Retinal pigment epithelial cell (primary cell): ENCODE measurements around the gene GOLGA6L26.
"Not testable (repeated sequence)": the region's sequence is repeated elsewhere in the genome, so short reads cannot be mapped to it uniquely, and the experiment has no call there.

ENCODE experiments used
- DNase-seq: peaks from one replicate; pipeline ENCODE4 v3.0.0-alpha.2; 2010; ENCODE audit warnings: low read depth
- H3K4me3 ChIP-seq: 2 replicates; pipeline ENCODE4 v1.5.1; 2011; ENCODE audit warnings: mild to moderate bottlenecking, low read length, control low read depth, moderate library complexity
- TF ChIP-seq, protein P1 (sequence below): conservative IDR thresholded peaks from 2 replicates; pipeline ENCODE4 v1.5.1; 2011; ENCODE audit warnings: low read depth, low read length, control low read depth, inconsistent platforms

GOLGA6L26 gene, protein sequence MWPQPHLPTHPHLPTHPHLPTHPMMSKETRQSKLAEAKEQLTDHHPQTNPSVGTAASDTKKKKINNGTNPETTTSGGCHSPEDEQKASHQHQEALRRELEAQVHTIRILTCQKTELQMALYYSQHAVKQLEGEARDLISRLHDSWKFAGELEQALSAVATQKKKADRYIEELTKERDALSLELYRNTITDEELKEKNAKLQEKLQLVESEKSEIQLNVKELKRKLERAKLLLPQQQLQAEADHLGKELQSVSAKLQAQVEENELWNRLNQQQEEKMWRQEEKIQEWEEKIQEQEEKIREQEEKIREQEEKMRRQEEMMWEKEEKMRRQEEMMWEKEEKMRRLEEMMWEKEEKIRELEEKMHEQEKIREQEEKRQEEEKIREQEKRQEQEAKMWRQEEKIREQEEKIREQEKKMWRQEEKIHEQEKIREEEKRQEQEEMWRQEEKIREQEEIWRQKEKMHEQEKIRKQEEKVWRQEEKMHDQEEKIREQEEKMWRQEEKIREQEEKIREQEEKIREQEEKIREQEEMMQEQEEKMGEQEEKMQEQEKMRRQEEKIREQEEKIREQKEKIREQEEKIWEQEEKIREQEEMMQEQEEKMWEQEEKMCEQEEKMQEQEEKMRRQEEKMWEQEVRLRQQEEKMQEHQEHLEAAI

DNA sequence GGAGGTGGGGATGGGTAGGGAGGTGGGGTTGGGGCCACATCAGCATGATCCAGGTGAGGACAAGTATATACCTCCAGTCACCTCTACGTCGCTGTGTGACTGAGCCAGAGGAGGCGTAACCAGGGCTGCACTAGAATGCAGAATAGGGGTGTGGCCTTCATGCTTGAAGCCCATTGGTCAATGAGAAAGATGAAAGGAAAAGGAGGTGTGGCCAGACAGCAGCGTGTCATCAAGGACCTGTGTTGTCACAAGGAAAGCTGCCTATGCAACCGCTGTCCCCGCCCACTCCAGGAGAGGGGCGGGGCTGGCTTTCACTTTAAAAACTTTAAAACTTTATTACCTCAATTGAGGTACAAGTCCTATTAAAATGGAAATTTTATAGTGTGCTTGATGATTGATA lies at the start of gene GOLGA6L26:
TSS of gene GOLGA6L26 (minus strand) at position 101 of the 400 bp plus-strand sequence. CDS start at position 40, 61 bp downstream.
- not testable (repeated sequence) for DNase-seq, H3K4me3 ChIP-seq

DNA sequence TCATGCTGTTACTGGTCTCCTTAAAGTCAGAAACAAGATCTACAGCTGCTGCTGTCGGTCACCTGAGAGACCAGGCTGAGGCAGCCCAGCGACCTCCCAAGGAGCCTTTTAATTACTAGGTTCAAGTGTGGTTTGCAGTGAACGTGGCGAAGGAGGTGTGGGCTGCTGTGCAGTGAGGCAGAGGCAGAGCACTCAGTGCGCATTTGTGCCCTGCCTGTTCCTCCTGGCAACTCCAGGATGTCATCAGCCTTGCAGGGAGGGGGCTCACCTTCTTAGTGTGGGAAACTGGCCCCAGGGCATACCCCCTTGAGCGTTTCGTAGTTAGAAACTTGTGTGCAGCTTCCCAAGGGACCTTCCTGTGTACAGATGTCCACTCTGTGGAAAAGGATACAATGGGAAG lies 47.2 kb upstream of the GOLGA6L26 start:
- DNase-seq: not testable (repeated sequence)

DNA sequence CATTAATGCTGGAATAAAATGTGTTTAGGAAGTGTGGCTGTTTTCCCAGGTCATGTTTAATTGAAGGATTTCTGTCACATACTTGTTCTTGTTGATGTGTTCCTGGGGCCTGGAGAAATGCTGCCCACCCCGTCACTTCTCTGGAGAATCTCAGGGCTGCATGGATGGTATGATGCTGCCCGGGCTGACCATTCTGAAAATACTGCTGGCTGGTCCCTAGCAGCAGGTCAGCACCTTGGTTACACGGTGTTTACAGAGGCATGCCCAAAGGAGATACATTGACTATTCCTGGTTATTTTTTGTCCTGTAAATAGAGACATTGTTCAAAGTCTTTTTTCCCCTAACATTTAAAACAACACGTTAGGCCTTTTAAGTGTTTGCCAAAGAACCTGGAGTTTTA lies 46.7 kb upstream of the GOLGA6L26 start:
- not testable (repeated sequence) for DNase-seq, H3K4me3 ChIP-seq

More for the DNA sequence above, 47.2 kb upstream of the GOLGA6L26 start:
- H3K4me3 ChIP-seq: not testable (repeated sequence)

DNA sequence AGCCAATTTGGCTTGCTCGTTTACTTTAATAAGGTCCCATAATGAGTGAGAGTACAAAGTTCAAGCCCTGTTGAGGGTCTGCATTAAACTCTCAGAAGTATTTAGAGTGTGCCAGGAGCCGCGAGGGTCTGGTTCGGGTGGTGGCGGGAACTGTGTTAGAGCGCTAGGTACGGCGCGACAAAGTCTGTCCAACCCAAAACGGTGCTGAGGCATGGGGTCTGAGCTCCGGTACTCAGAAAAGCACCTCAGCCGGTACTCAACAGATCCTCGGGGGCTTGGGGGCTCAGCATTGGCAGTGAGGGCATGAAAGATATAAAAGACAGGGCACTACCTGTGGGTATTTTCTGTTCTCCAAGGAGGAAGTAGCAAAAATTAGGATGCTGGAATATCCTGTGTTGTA lies 45.0 kb upstream of the GOLGA6L26 start:
- DNase-seq, H3K4me3 ChIP-seq: not testable (repeated sequence)

DNA sequence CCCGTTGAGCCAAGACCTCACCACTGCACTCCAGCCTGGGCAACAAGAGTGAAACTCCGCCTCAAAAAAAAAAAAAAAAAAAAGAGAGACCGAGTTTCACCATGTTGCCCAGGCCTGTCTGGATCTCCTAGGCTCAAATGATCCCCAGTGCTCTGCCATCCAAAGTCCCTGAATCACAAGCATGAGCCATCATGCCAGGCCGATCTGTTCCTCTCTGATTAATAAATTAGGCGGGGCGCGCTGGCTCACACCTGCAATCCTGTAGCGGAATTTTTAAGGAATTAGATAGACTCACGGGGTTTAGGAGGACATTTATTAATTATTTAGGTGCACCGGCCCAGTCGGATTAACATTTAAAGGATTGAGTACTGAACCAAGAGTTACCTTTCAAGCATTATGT lies 40.2 kb upstream of the GOLGA6L26 start:
- not testable (repeated sequence) for H3K4me3 ChIP-seq, DNase-seq

DNA sequence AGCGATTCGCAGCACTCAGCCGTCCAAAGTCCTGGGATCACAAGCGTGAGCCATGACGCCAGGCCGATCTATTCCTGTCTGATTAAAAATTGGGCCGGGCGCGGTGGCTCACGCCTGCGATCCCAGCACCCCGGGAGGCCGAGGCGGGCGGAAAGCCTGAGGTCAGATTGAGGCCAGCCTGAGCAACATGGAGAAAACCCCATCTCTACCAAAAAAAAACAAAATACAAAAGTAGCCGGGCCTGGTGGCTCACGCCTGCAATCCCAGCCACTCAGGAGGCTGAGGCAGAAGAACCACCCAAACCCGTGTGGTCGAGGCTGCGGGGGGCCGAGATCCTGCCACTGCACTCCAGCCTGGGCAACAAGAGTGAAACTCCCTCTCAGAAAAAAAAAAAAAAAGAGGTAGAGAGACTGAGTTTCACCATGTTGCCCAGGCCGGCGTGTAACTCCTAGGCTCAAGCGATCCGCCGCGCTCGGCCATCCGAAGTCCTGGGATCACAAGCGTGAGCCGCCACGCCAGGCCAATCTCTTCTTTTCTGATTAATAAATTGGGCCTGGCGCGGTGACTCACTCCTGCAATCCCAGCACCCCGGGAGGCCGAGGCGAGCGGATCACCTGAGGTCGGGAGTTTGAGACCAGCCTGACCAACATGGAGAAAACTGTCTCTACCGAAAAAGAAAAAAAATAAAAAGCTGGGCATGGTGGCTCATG lies 39.0 kb upstream of the GOLGA6L26 start:
- not testable (repeated sequence) for DNase-seq, H3K4me3 ChIP-seq

DNA sequence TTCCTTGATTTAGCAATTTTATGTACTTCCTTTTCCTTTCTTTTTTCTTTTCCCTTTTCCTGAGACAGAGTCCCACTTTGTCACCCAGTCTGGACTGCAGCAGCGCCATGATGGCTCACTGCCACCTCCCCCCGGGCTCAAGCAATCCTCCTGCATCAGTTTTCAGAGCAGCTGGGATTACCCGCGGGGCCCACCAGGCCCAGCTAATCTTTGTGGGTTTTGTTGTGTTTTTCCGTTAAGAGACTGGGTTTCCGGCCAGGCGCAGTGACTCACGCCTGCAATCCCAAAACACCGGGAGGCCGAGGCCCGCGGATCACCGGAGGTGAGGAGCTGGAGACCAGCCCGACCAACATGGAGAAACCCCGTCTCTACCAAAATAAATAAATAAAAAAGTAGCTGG lies 38.3 kb upstream of the GOLGA6L26 start:
- DNase-seq: no peak
- TF ChIP-seq, protein P1, sequence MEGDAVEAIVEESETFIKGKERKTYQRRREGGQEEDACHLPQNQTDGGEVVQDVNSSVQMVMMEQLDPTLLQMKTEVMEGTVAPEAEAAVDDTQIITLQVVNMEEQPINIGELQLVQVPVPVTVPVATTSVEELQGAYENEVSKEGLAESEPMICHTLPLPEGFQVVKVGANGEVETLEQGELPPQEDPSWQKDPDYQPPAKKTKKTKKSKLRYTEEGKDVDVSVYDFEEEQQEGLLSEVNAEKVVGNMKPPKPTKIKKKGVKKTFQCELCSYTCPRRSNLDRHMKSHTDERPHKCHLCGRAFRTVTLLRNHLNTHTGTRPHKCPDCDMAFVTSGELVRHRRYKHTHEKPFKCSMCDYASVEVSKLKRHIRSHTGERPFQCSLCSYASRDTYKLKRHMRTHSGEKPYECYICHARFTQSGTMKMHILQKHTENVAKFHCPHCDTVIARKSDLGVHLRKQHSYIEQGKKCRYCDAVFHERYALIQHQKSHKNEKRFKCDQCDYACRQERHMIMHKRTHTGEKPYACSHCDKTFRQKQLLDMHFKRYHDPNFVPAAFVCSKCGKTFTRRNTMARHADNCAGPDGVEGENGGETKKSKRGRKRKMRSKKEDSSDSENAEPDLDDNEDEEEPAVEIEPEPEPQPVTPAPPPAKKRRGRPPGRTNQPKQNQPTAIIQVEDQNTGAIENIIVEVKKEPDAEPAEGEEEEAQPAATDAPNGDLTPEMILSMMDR: no peak
- no peak overlapping the region for H3K4me3 ChIP-seq

DNA sequence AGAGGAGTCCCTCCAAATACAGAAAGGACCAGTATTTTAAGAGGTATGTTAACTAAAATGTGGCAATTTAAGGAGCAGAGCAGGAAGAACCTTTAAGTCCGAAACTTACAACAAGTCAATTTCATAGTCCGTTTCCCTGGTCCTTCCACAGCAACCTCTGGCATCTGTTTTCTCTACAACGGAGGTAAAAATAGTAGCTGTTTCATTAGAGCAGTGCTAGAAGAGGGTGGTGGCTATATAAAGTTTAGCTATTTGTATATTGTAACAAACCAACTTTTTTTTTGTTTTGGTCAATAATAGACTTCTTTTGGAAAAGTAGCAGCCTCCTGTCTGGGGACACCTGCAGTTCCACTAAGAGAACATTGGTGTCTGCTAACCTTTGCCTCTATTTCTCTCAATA lies 37.9 kb upstream of the GOLGA6L26 start:
- H3K4me3 ChIP-seq, DNase-seq: not testable (repeated sequence)

DNA sequence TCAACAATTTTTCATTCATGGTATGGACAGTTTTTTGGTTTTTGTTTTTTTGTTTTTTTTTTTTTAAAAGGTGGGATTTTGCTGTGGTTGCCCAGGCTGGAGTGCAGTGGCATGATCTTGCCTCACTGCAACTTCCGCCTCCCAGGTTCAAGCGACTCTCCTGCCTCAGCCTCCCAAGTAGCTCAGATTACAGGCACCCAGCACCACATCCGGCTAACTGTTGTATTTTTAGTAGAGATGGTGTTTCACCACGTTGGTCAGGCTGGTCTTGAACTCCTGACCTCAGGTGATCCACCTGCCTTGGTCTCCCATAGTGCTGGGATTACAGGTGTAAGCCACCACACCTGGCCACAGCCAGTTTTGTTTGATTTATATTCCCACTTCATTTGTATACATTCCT lies 37.1 kb upstream of the GOLGA6L26 start:
- not testable (repeated sequence) for H3K4me3 ChIP-seq, DNase-seq

DNA sequence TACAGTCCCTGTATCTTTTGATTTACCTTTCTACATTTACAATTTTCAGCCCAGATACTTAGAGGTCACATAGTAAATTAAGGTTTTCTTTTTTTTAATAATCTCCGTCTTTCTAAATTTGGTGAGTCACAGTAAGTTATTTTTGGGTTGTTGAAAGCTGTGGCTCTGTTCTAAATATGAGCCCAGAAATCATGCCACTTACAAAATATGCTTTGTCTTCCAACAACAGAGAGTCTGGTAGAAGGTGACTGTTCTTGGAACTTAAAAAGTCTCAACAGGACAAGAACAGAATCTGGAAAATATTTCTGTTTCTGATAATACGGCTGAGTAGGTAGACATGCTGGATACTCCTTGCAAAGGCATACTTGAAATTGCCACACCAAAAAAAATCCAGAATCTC lies 36.6 kb upstream of the GOLGA6L26 start:
- no peak for DNase-seq
- H3K4me3 ChIP-seq: no peak overlapping the region
- TF ChIP-seq, protein P1: no peak

DNA sequence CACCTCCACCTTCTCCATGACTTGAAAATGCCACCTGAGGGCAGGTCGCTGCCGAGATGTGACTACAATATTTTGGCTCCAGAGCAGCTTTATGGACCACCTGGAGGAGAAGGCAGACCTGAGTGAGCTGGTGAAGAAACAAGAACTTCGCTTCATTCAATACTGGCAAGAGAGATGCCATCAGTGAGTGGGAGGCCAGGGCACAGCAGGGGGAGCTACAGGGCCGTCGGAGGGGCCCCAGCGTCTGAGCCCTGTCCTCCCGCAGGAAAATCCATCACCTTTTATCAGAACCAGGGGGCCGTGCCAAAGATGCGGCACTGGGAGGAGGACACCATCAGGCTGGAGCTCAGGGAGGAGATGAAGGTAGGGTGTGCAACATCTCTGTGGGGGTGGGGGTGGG lies 30.3 kb upstream of the GOLGA6L26 start:
- not testable (repeated sequence) for H3K4me3 ChIP-seq, DNase-seq

DNA sequence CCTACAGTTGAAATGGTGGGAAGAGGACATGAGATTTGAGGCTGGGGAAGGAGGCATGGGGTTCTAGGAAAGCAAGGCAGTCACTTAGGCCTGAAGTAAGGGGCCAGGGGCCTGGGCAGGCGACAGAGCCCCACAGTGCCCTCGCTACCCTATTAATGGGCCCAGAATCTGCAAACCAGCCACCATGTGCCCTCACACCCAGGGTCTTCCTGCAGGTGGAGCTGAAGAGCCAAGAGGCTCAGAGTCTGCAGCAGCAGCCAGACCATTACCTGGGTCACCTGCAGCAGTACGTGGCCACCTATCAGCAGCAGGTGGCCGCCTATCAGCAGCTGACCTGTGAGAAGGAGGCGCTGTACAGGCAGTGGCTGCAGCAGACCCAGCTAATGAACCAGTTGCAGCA lies 28.6 kb upstream of the GOLGA6L26 start:
- not testable (repeated sequence) for DNase-seq, H3K4me3 ChIP-seq

DNA sequence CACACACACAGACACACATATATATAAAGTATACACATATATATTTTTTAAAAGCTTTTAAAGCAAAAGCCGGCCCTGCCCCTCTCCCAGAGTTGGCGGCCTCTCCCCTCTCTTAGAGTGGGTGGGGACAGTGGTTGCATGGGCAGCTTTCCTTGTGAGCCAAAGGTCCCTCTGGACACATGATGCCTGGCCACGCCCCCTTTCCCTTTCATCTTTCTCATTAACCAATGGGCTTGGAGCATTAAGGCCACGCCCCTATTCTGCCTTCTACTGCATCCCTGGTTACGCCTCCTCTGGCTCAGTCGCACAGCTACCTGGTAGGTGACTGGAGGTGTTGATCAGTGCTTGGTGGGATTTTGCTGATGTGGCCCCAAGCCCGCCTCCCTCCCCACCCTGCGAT lies 20.5 kb upstream of the GOLGA6L26 start, which contains the start of gene GOLGA8S:
TSS of gene GOLGA8S (plus strand) at position 301 of the 400 bp plus-strand sequence. CDS start at position 363, 62 bp downstream.
- H3K4me3 ChIP-seq, DNase-seq: not testable (repeated sequence)

DNA sequence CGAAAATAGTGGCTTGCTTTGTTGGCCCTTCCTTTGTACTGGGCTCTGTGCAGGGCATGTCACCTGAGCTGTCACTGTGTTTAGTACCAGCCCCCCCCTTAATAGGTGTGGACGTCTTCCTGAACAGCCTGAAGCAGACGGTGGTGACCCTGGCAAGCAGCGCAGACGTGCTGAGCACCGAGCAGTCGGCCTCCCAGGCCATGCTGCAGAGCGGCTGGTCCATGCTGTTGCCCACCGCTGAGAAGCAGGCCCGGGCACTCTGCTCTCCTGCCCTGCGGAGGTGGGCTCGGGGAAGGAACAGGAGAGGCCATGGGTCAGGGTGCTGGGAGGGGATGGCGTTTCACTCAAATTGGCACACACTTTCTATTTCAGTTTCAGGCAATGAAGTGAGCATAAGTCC lies 22.8 kb downstream of the GOLGA6L26 start:
- not testable (repeated sequence) for H3K4me3 ChIP-seq, DNase-seq

DNA sequence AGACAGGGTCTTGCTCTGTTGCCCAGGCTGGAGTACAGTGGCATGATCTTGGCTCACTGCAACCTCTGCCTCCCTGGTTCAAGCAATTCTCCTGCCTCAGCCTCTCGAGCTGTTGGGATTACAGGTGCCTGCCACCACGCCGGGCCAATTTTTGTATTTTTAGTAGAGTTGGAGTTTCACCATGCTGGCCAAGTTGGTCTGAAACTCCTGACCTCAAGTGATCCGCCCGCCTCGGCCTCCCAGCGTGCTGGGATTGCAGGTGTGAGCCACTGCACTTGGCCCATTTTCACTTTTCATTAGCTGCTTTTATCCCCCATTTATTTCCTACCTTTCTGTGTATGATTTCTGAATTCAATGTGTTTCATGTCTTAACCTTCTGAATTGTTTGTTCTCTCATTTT lies 28.1 kb downstream of the GOLGA6L26 start:
- DNase-seq, H3K4me3 ChIP-seq: not testable (repeated sequence)

DNA sequence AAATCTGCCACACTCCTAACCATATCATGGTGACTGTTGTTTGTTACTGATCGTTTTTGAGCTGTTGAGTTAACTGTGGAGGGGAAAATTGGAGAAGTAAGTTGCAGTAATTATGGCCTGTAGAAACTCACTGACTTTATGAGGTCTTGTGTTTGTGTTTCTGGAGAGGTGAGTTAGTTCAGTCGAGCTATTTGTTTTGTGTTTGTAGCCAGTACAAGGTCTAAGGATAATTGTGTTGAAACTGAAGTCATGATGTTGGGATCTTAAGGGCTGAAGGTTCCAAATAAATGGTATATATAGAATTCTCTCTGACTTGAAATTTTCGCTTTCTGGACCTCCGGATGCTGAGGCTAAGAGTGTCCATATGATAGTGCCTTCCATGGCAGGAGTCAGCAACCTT lies 29.2 kb downstream of the GOLGA6L26 start:
- peak overlapping the region; percentile 27 for H3K4me3 ChIP-seq
- DNase-seq: not testable (repeated sequence)

DNA sequence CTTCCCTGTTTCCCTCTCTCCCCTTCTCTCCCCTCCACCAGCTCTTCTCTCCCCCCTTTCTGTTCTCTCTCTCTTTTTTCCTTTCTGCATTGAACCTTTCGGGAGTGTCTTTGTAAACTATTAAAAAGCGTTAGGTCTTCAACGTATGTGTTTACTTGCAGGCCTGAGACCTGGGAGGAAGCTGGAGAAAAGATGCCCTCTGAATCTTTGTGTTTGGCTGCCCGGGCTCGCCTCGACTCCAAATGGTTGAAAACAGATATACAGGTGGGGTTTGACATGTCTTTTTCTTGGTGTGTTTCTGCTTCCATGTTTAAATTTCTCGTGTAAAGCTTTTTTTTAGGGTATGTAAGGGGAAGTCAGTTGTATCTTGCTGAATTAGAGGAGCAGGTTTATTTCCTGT lies 29.7 kb downstream of the GOLGA6L26 start:
- DNase-seq: not testable (repeated sequence)
- peak overlapping the region; percentile 53 for H3K4me3 ChIP-seq
